NCI-H2171 treated with DMSO at 0.1 percent for 48 hours (cell line): ENCODE measurements around the gene PLOD1.
"Not testable (repeated sequence)": the region's sequence is repeated elsewhere in the genome, so short reads cannot be mapped to it uniquely, and the experiment has no call there.

Experiments used
- DNase-seq: peaks from one replicate; lab custom pipeline; 2025; lab: John Stamatoyannopoulos, UW

The PLOD1 gene

GRCh38 chr1:11912482-11913216 lies 21.9 kb upstream of the PLOD1 start:
- DNase-seq: not testable (repeated sequence)

GRCh38 chr1:11913291-11913690 lies 21.2 kb upstream of the PLOD1 start:
- DNase-seq: no peak

GRCh38 chr1:11914024-11914423 lies 20.5 kb upstream of the PLOD1 start:
- DNase-seq: no peak

- no peak for DNase-seq
These were observed 15.6 kb upstream of the PLOD1 start for GRCh38 chr1:11918799-11919519.

- DNase-seq: no peak
These were observed 14.9 kb upstream of the PLOD1 start for GRCh38 chr1:11919621-11920020.

- no peak for DNase-seq
These were observed 14.1 kb upstream of the PLOD1 start for GRCh38 chr1:11920239-11920903.

- no peak for DNase-seq
These were observed 13.5 kb upstream of the PLOD1 start for GRCh38 chr1:11921022-11921421.

- no peak for DNase-seq
These were observed 11.3 kb upstream of the PLOD1 start for GRCh38 chr1:11923069-11923826.

- DNase-seq: no peak
These were observed 10.7 kb upstream of the PLOD1 start for GRCh38 chr1:11923827-11924113.

GRCh38 chr1:11924334-11925195 lies 10.0 kb upstream of the PLOD1 start:
- DNase-seq: no peak

- not testable (repeated sequence) for DNase-seq
These were observed 9.2 kb upstream of the PLOD1 start for GRCh38 chr1:11925196-11925937.

- DNase-seq: no peak
These were observed 8.6 kb upstream of the PLOD1 start for GRCh38 chr1:11925938-11926292.

- no peak for DNase-seq
These were observed 6.5 kb upstream of the PLOD1 start for GRCh38 chr1:11927866-11928592.

- DNase-seq: peak; percentile 11
These were observed 4.7 kb upstream of the PLOD1 start for GRCh38 chr1:11929849-11930248.

GRCh38 chr1:11930571-11931445 lies 3.7 kb upstream of the PLOD1 start:
- DNase-seq: no peak

- no peak for DNase-seq
These were observed 2.7 kb upstream of the PLOD1 start for GRCh38 chr1:11931845-11932244.

- DNase-seq: no peak
These were observed 518 bp downstream of the PLOD1 start for GRCh38 chr1:11935057-11935412.

GRCh38 chr1:11935733-11936132 lies 1.2 kb downstream of the PLOD1 start:
- DNase-seq: not testable (repeated sequence)
